DOHH2 (cell line): ENCODE measurements around the gene LMNB1.

ENCODE experiments used
- CTCF ChIP-seq: fragments of 200-600 bp; sonication (generic); IDR thresholded peaks from one replicate; pipeline ENCODE4 v1.5.1; 2014; ENCODE audit warnings: antibody characterized with exemption, mild to moderate bottlenecking, low read depth, low read length; ENCODE audit not compliant: poor library complexity, severe bottlenecking
- EZH2phosphoT487 ChIP-seq: fragments of 200-600 bp; sonication (generic); IDR thresholded peaks from 2 replicates; pipeline ENCODE4 v1.6.1; 2017; ENCODE audit warnings: borderline replicate concordance, mild to moderate bottlenecking, antibody characterized with exemption, low read length, moderate library complexity, mixed read lengths

GRCh38 chr5:126830061-126830460, 53.1 kb downstream of the LMNB1 start:
- TF ChIP-seq CTCF (no peak), EZH2phosphoT487 (no peak)
